ENCODE measurements around the gene PRPF40A.

DNA sequence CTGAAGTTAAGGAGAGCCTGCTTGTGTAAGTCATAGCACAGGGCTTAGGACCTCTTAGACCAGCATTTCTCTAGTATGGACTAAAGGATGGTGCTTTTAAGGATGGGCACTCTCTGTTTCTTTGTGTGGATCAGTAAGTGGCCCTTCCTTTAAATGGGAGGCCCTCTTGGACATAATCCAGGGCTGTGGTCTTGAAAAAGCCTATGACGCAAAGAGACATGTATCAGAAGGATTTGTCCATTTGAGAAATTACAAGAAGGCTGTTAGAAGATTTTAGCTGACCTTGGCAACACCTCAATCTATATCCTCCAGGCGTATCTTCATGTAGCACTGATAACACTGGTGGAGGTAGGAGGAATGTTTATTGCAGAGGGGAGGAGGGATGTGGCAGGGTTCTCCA, 79.2 kb downstream of the PRPF40A start:
- TF ChIP-seq SIN3A (conservative IDR thresholded peaks at IDR 0.05 in 1 of 2, IDR thresholded peaks at IDR 0.05 in 1 of 2; ENCODE audit: low read depth in 1 of 2, low read length in 2 of 2) (no peak), POLR2A (IDR thresholded peaks at IDR 0.05; ENCODE audit: control extremely low read depth in 1 of 2, low read depth in 2 of 2, low read length in 2 of 2) (no peak), BRCA1 (IDR thresholded peaks at IDR 0.05; ENCODE audit: low read depth, low read length) (no peak), EP300 (IDR thresholded peaks at IDR 0.05; ENCODE audit: borderline replicate concordance in 1 of 2, low read depth in 2 of 2, low read length in 2 of 2) (no peak), POLR2AphosphoS5 (IDR thresholded peaks at IDR 0.05; ENCODE audit: low read depth, low read length) (no peak), SP4 (IDR thresholded peaks at IDR 0.05; ENCODE audit: low read length) (no peak), TAF1 (IDR thresholded peaks at IDR 0.05; ENCODE audit: low read depth, low read length) (no peak), RAD21 (IDR thresholded peaks at IDR 0.05 in 1 of 2, conservative IDR thresholded peaks at IDR 0.05 in 1 of 2; ENCODE audit: low read depth in 2 of 2, low read length in 2 of 2) (no peak)
- TF ChIP-seq, protein P1, sequence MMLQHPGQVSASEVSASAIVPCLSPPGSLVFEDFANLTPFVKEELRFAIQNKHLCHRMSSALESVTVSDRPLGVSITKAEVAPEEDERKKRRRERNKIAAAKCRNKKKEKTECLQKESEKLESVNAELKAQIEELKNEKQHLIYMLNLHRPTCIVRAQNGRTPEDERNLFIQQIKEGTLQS (IDR thresholded peaks at IDR 0.05; ENCODE audit: insufficient read depth, low read depth, low read length), result no peak
- TF ChIP-seq, protein P2, sequence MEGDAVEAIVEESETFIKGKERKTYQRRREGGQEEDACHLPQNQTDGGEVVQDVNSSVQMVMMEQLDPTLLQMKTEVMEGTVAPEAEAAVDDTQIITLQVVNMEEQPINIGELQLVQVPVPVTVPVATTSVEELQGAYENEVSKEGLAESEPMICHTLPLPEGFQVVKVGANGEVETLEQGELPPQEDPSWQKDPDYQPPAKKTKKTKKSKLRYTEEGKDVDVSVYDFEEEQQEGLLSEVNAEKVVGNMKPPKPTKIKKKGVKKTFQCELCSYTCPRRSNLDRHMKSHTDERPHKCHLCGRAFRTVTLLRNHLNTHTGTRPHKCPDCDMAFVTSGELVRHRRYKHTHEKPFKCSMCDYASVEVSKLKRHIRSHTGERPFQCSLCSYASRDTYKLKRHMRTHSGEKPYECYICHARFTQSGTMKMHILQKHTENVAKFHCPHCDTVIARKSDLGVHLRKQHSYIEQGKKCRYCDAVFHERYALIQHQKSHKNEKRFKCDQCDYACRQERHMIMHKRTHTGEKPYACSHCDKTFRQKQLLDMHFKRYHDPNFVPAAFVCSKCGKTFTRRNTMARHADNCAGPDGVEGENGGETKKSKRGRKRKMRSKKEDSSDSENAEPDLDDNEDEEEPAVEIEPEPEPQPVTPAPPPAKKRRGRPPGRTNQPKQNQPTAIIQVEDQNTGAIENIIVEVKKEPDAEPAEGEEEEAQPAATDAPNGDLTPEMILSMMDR (IDR thresholded peaks at IDR 0.05; ENCODE audit: control extremely low read depth in 1 of 3, insufficient read depth in 1 of 3, low read depth in 1 of 3, low read length in 3 of 3), result no peak

Measured in H1 (cell line).